Activated CD8-positive, alpha-beta memory T cell treated with anti-CD3 and anti-CD28 coated beads for 48 hours (primary cell): ENCODE data around the gene TET3.
"Not testable (repeated sequence)": the region's sequence is repeated elsewhere in the genome, so short reads cannot be mapped to it uniquely, and the experiment has no call there.

ENCODE experiments used
- DNase-seq, 3 experiments: peaks; one replicate each; pipeline ENCODE4 v3.0.0-alpha.2; 2020; ENCODE audit warnings: low read depth in 2 of 3, low spot score in 2 of 3

TET3 gene

DNA sequence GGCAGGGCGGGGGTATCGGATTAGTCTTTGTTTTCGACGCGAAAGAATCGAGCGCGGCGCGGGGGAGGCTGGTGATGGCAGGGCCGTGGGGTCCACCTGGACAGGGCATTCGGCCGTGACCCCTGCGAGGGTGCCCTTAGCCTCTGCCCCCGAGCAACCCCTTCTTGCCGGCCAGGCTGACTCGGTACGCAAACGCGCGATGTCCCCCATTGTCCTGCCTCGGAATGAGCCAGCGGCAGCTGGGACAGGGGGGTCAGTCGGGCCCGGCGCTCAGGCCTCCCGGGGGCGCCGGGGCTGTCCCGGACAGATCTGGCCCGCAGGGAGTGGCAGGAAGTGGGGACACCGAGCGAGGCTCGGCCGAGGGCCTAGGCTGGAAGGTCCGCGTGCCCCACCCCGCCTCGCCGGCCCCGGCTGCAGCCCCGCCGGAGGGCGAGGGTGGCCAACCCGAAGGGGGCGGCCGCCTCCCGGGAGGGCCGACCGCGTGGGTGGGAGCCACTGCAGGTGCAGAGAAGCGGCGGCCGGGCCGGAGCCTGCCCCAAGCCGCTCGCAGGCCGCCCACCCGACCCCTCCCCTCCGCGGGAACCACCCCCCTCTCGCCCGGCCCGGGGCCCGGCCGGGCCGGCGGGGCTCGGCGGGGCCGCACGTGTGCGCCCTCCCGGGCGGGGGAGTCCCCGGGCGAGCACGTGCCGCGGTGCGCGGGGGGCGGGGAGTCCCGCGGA lies at the start of gene TET3:
TSS of gene TET3 (plus strand) at position 708 of the 719 bp plus-strand sequence. CDS start 1,494 bp downstream, outside the sequence.
- no peak for DNase-seq

DNA sequence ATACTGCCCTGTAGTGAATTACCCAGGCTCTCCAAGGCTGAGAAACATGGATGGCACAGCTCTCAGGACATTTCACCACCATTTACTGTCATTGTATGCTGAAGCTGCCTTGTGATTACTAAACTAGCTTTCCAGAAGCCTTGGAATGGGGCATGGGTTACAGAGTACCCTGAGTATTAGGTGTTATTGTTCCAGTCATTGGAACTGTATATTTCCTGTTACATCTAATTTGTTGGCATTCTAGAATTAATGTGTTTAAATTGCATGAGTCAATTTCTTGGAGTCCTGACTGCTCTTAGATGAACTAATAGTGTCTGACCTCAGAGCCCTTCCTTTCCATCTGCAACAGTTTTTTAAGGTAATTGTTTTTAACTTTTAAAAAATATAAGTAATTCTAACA lies 49.1 kb upstream of the TET3 start:
- no peak for DNase-seq

DNA sequence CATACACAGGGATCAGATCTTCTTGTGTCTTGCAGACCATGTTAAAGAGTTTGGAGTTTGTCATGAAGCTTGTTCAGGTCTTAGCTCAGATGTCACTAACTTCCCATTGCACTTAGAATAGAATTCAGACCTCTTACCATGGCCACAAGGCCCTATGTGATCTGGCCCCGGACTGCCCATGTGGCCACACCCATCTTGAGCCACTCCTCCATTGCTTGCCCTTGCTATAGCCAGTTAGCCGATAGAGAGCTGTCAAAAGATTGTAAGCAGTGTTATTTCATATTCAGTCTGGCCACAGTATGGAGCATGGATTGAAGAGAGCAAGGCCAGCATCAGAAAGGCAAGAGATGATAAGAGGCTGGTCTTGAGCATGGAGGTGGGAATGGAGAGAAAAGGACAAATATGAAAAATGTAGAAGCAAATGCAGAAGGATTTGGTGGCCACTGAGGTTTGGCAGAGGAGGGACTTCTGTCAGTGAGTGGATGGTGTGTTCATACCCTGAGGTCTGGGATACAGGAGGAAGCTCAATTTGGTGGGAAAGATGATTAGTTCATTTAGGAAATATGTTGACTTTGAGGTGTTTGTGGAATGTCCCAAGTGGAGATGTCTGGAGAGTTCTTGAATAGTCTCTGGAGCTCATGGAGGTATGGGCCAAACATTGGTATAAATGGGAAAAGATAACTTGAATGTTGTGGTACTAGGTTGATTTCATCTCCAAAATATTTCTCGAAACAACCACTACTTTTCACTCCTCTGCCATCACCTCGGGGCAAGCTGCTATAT lies 47.4 kb upstream of the TET3 start:
- DNase-seq, result no peak

- no peak for DNase-seq
Observed at GRCh38 chr2:73937899-73938298, 46.8 kb upstream of the TET3 start.

DNA sequence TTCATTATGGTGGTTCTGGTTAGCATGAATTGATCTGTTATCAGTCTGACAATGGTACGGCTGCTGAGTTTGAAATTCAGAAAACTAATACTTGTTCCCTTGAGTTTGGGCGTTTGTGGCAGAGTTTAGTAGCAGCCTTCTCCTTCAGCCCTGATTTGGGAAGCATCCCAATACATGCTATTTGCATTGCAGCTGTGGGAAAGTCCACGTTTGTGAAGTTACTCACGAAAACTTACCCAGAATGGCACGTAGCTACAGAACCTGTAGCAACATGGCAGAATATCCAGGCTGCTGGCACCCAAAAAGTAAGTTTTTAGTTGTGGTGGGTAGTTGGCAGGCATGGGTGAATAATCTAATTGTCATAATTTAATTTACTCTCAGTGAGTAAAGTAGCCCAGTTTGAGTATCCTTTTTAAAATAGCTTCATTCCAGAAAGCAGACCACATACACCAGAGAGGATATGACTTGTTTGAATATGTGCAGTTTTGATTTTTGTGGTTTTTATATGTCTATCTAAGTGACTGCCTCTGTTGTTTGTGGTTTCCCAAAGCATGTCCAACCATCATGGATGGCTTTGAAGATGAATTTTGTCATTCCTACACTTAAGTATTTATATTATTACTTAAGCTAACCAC lies 45.9 kb upstream of the TET3 start:
- no peak for DNase-seq

- no peak for DNase-seq
Observed at GRCh38 chr2:73939419-73939818, 45.3 kb upstream of the TET3 start.

DNA sequence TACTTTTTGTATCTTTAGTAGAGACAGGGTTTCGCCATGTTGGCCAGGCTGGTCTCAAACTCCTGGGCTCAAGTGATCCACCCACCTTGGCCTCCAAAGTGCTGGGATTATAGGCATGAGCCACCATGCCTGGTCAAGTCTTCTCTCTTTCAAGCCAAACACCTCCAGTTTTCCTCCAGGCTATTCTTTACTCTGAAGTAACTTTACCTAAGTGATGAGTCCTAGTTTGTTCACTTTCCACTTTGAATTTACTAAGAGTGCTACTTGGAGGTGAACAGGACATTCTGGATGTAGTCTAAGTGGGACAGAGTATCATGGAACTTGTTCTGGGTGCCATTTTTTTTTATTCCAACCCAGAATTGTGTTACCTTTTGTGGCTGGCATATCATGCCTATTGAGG lies 44.6 kb upstream of the TET3 start:
- DNase-seq, result not testable (repeated sequence)

- no peak for DNase-seq
Observed at GRCh38 chr2:73942664-73943063, 42.0 kb upstream of the TET3 start.

DNA sequence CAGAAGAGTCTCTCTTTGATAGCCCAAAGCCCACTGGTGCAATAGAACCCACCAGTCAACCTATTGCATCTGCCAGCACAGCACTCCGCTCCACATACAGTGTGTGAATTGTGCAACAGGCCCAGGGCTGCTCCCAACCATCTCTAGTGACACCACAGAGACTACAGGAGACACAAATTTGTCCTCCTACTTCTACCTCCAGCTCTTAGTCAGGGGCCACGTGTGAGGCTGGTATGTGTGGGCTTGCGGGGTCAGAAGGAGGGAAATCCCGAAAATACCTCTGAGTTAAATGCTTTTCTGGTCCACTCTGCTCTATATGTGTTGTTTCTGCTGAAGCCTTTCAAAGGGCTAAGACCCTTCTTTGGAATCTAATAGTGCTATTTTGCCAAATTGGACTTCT lies 40.0 kb upstream of the TET3 start:
- DNase-seq, result peak in 1 of 3 experiments; percentile 24

- no peak for DNase-seq
Observed at GRCh38 chr2:73946215-73946614, 38.5 kb upstream of the TET3 start.

DNA sequence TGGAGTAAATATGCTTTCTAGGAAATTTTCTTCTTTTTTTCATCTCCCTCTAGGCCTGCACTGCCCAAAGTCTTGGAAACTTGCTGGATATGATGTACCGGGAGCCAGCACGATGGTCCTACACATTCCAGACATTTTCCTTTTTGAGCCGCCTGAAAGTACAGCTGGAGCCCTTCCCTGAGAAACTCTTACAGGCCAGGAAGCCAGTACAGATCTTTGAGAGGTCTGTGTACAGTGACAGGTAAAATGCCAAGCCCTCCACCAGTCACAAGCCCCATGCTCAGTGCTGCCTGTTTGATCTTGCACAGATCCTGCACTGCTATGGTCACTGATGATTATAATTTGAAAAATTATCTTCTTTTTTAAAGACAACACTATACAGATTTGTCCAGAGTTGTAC lies 38.0 kb upstream of the TET3 start:
- DNase-seq, result no peak

- DNase-seq, result no peak
Observed at GRCh38 chr2:73947412-73948018, 37.2 kb upstream of the TET3 start.

DNA sequence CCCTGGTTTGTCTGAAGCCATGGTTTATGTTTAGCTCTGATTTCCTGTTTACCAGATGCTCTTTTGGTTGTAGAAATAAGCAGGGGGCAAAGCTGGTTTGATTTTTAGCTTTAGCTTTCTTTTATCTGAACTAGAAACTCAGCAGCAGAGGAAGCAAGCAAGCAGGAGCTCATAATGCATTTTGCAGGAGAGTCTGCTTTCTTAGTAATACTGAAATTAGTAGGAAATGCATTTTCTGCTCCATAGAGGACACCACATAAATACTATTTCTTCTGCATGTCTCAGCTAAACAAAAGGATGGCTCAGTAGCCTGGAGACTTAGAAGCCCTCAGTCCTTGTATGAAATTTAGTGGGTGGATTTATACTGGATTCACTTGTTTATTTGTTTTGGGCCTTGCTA lies 34.9 kb upstream of the TET3 start:
- DNase-seq, result no peak

DNA sequence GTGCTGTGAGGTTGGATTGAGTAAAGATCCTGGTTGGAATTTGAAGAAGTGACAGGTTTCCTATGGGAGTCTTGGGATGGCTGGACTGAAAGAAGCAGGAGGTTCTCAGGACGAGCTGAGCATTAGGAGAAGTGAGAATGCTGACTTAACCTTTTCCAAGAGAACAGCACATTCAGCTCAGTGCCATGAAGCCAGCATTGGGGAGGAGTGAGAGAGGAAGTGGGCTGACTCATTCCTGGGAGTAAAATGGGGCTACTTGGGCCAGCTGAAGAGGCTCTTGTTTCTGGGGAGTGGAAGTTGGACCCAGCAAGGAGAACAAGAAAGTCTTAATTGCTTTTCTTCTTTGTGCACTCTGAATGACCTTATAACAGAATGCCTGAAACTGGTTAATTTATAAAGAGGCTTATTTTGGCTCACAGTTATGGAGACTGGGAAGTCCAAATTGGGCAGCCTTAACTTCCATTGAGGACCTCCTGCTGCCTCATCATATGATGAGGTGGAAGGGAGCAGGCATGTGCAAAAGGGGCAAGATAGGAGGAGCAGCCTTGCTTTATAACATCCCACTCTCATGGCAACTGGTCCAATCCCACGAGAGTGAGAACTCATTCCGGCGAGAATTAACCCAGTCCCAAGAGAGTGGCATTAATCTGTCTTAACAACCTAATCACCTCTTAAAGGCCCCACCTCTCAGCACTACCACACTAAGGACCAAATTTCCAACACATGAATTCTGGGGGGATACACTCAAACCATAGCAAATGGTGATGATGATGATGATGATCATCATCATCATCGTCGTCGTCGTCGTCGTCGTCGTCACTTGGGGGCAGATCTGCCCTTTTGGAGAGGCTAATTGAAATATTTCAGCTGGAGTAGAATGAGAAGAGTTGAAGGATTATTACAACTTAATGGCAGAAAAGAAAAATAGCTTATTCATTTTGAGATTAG lies 31.9 kb upstream of the TET3 start:
- no peak for DNase-seq

- no peak for DNase-seq
Observed at GRCh38 chr2:73956218-73956865, 28.4 kb upstream of the TET3 start.

GRCh38 chr2:73961274-73961673 lies 23.4 kb upstream of the TET3 start:
- DNase-seq, result no peak

- no peak for DNase-seq
Observed at GRCh38 chr2:73961823-73962615, 22.7 kb upstream of the TET3 start.

GRCh38 chr2:73962798-73963197 lies 21.9 kb upstream of the TET3 start:
- DNase-seq, result no peak

- no peak for DNase-seq
Observed at GRCh38 chr2:73963385-73964120, 21.2 kb upstream of the TET3 start.
